Retinal pigment epithelial cell (primary cell): ENCODE data around the gene POU2F3.

Experiments used
- DNase-seq: peaks from one replicate; pipeline ENCODE4 v3.0.0-alpha.2; 2010; ENCODE audit warnings: low read depth
- H3K4me3 ChIP-seq: 2 replicates; pipeline ENCODE4 v1.5.1; 2011; ENCODE audit warnings: mild to moderate bottlenecking, low read length, control low read depth, moderate library complexity
- TF ChIP-seq, protein P1 (sequence below): conservative IDR thresholded peaks from 2 replicates; pipeline ENCODE4 v1.5.1; 2011; ENCODE audit warnings: low read depth, low read length, control low read depth, inconsistent platforms

POU2F3 gene

DNA sequence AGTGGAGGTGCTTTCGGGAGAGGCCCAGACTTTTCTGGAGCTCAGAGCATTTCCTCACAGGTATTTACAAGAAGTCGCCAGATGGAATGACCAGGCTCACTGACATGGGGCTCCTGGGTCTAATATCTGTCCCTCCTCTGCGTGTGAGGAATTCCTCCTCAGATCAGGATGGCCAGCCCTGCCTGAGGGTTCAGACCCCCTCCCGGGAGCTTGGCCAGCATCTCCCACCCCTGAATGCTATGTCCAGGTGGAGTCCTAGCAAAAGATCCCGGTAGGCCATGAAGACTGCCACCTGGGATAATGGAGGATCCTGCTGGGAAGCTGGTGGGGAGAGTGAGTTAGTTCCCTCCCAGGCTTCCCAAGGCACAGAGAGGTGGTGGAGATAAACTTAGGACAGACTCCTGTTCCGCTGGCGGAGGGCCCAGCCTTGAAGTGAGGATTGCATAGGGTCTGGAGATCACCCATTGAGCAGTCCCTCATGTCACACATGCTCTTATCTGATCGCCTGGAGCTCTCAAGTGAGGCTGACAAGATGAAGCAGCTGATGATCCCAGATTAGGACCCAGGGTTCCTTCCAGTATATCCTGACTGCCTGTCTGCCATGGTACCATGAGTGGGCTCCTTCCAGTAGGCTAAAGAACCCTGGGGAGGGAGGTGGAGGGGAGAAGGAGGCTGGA, 23.4 kb upstream of the POU2F3 start:
- no peak overlapping the region for H3K4me3 ChIP-seq
- no peak for DNase-seq
- TF ChIP-seq, protein P1, sequence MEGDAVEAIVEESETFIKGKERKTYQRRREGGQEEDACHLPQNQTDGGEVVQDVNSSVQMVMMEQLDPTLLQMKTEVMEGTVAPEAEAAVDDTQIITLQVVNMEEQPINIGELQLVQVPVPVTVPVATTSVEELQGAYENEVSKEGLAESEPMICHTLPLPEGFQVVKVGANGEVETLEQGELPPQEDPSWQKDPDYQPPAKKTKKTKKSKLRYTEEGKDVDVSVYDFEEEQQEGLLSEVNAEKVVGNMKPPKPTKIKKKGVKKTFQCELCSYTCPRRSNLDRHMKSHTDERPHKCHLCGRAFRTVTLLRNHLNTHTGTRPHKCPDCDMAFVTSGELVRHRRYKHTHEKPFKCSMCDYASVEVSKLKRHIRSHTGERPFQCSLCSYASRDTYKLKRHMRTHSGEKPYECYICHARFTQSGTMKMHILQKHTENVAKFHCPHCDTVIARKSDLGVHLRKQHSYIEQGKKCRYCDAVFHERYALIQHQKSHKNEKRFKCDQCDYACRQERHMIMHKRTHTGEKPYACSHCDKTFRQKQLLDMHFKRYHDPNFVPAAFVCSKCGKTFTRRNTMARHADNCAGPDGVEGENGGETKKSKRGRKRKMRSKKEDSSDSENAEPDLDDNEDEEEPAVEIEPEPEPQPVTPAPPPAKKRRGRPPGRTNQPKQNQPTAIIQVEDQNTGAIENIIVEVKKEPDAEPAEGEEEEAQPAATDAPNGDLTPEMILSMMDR, result no peak

DNA sequence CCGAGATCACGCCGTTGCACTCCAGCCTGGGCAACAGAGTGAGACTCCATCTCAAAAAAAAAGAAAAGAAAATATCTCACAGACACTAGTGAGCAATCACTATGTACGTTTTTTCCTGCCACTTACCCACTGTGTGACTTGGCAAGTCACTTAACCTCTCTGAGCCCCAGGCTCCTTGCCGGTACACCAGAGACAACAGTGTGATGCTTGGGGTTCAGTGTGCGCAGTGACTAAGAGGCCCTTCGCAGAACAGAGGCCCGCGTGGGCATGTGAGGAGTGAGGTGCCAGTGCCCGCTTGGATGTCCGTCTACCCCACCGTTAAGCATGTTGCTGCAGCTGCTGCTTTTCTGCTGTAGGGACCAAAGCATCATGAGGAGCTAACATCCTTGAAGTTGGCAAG, 22.4 kb upstream of the POU2F3 start:
- no peak overlapping the region for H3K4me3 ChIP-seq
- TF ChIP-seq, protein P1, result no peak

DNA sequence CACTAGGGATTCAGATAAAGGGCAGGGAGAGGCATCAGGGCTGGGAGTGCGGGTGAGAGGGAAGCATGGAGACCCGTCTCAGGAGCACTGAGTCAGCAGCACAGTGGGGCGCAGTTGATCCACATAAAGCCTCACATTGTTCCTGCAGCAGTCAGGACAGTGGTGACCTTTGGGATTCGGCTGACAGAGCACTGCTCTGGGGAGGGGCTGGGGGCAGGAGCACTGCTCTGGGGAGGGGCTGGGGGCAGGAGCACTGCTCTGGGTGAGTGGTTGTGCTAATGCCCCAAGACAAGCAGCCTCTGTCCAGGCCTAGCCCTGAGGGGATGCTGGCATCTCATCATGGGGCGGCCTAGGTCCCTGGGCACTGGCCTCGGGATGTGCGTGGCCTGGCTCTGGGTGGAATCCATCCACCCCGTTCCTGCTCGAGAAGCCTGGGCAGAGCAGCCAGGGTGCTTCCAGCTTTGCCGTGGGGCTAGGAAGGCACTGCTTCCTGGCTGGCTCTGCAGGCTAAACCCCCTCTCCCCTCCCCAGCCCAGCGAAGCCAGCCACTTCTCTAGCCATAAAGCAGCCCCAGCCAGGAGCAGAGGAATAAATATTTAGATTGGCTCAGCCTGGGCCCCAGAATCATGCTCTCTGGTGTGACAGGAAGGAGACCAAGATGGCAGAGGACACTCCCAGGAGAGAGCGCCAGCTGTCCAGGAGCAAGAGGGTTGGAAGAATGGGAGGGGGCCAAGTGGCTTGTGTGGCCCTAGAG, 21.8 kb upstream of the POU2F3 start:
- no peak for DNase-seq
- no peak overlapping the region for H3K4me3 ChIP-seq
- TF ChIP-seq, protein P1, result no peak

More for the DNA sequence above, 22.4 kb upstream of the POU2F3 start:
- DNase-seq, result no peak

DNA sequence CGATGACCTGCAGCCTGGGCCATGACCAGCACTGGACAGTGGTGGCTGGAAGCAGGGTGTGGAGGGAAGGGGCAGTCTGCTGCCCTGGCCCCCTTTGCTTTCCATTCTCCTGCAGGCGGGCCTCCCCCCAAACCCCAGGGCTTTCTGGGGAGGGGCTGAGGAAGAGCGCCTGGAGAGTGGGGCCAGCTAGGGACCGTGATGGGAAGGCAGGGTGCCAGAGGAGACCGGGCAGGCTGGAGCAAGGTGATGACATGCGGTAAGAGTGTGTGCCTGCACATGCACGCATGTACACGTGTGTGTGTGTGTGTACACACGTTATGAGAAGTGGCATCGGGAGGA, 21.3 kb upstream of the POU2F3 start:
- no peak for DNase-seq
- no peak overlapping the region for H3K4me3 ChIP-seq
- TF ChIP-seq, protein P1, result no peak

DNA sequence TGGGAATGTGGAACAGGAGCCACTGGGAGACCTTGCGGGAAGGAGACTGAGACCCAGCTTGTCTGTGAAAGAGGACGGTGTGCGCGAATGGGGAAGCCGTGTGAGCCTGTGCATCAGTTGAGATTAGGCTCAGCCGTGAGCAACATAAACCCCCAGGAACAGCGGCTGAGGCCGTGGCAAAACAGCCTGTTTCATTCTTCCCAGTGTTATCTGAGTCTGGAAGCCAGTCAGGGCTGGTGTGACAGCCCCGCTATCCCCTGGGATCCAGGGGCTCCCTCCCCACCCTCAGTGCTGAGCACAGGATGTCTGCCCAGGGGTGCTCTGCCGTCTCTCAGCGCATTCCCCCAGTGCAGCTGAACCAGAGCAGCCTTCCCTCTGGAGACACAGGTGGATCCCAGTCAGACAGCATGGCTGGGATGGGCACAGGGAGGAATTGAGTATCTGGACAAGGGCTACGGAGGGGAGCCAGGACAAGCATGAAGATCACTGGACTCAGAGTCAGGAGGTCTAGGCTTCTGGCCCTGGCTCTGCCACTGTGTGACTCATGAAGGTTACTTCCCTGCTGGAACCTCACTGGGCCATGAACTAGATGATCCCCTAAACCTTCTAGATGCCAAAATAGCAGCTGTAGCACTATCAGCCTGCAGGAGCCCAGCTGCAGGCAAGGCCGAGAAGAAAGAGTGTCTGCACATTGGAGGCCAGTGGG, 20.6 kb upstream of the POU2F3 start:
- DNase-seq, result no peak
- TF ChIP-seq, protein P1, result no peak
- H3K4me3 ChIP-seq, result no peak overlapping the region

DNA sequence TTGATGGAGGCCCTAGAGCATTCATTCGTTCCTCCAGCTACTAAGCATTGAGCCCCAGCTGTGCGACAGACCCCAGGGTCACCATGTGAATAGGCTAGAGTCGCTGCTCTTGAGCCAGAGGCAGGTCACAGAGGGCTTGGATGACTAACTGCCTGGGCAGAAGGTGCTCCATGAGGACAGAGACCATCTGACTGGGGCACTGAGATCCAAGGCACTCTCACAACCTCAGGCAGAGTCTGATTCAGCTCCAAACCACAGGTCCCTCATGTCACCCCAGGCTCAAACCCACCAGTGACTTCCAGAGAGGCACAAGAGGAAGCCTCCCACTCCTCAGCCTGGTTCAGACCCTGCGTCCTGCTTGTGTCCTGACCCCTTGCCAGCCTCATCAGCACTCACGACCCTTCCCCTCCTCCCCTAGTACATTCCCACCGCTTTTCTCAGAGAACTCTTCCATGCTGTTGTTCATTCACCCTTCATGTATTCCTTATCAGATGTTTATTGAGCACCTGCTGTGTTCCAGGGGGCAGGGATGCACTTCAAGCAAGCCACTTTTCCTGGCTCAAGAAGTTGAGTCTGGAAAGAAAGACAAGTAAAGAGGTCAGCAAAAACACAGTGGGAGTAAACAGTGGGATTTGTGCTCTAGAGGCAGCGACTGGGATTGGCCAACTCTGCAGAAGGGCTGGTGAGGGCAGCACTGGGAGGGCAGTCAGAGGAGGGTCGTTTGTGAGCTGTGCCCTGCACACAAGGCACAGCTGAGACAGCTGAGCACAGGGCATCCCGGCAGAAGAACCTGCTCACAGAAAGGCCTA, 19.8 kb upstream of the POU2F3 start:
- no peak for DNase-seq
- no peak overlapping the region for H3K4me3 ChIP-seq
- TF ChIP-seq, protein P1, result no peak
